Epithelial cell of proximal tubule (primary cell): Measurements from ENCODE around the gene PHACTR4. TPM values are rescaled to one million over a fixed set of nuclear protein-coding genes. Genes with fewer than 3 reads are reported as not detected.
"Not testable (repeated sequence)": the region's sequence is repeated elsewhere in the genome, so short reads cannot be mapped to it uniquely, and the experiment has no call there.

Experiments
- DNase-seq: peaks from one replicate; pipeline ENCODE4 v3.0.0-alpha.2; 2011; ENCODE audit warnings: low read depth
- H3K4me3 ChIP-seq: 2 replicates; pipeline ENCODE4 v1.5.1; 2011; ENCODE audit warnings: low read depth, mild to moderate bottlenecking, low read length
- CTCF ChIP-seq: conservative IDR thresholded peaks from 2 replicates; pipeline ENCODE4 v1.5.1; 2012; ENCODE audit warnings: low read depth, mild to moderate bottlenecking, low read length
- total RNA-seq: library from RNA; depleted of rRNA; stranded (reverse); fragments of >200 nt; gene quantifications from 2 replicates; pipeline ENCODE4 v1.2.3, GENCODE V29; 2015

PHACTR4 gene
- total RNA-seq, 1 donor from 2014 or later: 35.9 TPM

DNA sequence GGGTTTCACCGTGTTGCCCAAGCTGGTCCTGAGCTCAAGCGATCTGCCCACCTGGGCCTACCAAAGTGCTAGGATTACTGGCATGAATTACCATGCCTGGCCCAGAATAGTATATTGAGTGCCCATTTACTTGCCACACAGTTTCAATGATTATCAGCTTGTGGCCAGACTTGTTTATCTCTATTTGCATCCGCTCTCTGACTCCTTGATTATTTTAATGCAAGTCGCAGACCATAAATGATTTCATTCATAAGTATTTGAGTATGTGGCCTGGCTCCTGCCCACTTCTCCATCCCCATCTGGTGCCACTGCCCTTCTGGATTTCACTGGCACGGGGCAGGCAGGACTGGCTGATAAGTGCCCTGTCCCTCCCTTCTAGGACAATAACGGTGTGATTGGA, 165.1 kb downstream of the PHACTR4 start:
- no peak for DNase-seq
- no peak for TF ChIP-seq CTCF
- no peak overlapping the region for H3K4me3 ChIP-seq

DNA sequence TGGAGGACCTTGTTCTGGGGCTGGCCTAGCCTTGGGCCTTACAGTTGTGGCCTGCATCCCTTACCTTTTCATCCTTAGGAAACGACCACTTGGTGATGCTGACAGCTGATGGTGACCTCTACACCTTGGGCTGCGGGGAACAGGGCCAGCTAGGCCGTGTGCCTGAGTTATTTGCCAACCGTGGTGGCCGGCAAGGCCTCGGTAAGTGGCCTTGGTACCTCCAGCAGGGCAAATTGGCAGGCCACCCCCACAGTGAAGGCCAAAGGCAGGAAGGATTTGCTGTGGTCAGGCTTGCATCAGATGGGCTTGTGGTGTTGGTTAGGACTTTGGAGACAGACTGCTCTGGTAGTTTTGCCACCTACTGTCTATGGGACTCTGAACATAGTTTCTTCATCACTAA, 165.6 kb downstream of the PHACTR4 start:
- TF ChIP-seq CTCF: no peak
- no peak overlapping the region for H3K4me3 ChIP-seq

GRCh38 chr1:28537457-28538199, 168.1 kb downstream of the PHACTR4 start:
- H3K4me3 ChIP-seq: no peak overlapping the region
- DNase-seq: no peak
- no peak for TF ChIP-seq CTCF

More for the DNA sequence above, 165.6 kb downstream of the PHACTR4 start:
- no peak for DNase-seq

DNA sequence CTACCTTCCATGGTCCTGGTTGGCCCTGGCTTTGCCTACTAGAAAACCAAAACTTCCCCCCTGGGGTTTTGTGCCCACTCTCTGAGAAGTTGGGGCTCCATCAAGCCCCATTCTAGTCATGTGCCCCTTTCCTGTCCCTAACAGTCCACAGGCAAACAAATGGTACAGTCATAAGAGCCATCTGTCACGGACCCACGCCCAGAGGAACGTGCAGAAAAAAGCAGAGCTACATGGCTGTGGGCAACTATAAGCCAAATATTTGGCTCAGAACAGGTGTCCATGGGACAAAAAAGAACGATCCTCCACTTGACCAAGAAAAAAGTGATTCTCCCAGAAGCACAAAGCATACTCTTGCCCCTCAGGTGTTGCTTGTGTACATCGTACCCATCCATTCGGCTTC, 168.7 kb downstream of the PHACTR4 start:
- no peak overlapping the region for H3K4me3 ChIP-seq
- no peak for DNase-seq
- no peak for TF ChIP-seq CTCF

DNA sequence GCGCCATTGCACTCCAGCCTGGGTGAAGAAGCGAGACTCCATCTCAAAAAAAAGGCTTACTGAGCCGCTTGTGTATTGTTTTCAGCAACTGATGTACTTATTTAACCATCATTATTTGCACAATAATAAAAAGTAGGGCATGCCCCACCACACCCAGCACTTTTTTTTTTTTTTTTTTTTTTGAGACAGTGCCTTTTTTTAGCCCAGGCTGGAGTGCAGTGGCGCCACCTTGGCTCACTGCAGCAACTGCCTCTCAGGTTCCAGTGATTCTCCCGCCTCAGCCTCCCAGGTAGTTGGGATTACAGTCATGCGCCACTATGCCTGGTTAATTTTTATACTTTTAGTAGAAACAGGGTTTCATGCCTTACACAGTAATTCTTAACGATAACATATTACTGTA, 171.1 kb downstream of the PHACTR4 start:
- DNase-seq: no peak
- TF ChIP-seq CTCF: peak; percentile 26
- H3K4me3 ChIP-seq: no peak overlapping the region

DNA sequence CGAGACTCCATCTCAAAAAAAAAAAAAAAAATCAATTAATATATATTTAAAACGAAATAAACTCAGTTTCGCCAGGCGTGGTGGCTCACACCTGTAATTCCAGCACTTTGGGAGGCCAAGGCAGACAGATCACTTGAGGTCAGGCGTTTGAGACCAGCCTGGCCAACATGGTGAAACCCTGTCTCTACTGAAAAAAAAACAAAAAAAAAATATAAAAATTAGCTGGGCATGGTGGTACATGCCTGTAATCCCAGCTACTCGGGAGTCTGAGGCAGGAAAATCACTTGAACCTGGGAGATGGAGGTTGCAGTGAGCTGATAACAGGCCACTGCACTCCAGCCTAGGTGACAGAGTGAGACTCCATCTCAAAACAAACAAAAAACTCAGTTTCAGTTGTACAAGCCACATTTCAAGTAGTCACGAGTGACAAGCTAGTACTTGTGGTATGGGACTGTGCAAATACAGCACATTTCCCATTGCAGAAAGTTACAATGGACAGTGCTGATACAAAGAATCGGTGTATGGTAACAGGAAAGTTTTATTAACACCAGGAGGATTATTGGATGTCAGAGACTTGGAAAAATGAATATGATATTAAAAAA, 172.0 kb downstream of the PHACTR4 start:
- not testable (repeated sequence) for H3K4me3 ChIP-seq, DNase-seq

- H3K4me3 ChIP-seq: no peak overlapping the region
- DNase-seq: no peak
- TF ChIP-seq CTCF: no peak
Observed at GRCh38 chr1:28545246-28545628, 175.7 kb downstream of the PHACTR4 start.
